SK-N-DZ (cell line): ENCODE data around the gene ING3.

ENCODE experiments used
- DNase-seq: peaks from one replicate; pipeline ENCODE4 v3.0.0-alpha.2; 2015; ENCODE audit warnings: low spot score

ING3 gene

GRCh38 chr7:120989257-120990220 lies 39.0 kb downstream of the ING3 start:
- DNase-seq = no peak

GRCh38 chr7:120990468-120991118 lies 40.0 kb downstream of the ING3 start:
- no peak for DNase-seq

GRCh38 chr7:120991161-120991560 lies 40.6 kb downstream of the ING3 start:
- no peak for DNase-seq

- DNase-seq = no peak
Observed at GRCh38 chr7:120991581-120991980, 41.0 kb downstream of the ING3 start.

GRCh38 chr7:120992272-120992964 lies 41.8 kb downstream of the ING3 start:
- no peak for DNase-seq

- no peak for DNase-seq
Observed at GRCh38 chr7:120992965-120993494, 42.5 kb downstream of the ING3 start.

GRCh38 chr7:120993553-120994191 lies 43.1 kb downstream of the ING3 start:
- DNase-seq = no peak

- DNase-seq = no peak
Observed at GRCh38 chr7:120994512-120995410, 44.2 kb downstream of the ING3 start.

- DNase-seq = no peak
Observed at GRCh38 chr7:120995654-120996053, 45.1 kb downstream of the ING3 start.

- DNase-seq = no peak
Observed at GRCh38 chr7:120996333-120996987, 45.9 kb downstream of the ING3 start.

GRCh38 chr7:120996988-120997345 lies 46.4 kb downstream of the ING3 start:
- DNase-seq = no peak

- DNase-seq = no peak
Observed at GRCh38 chr7:120997882-120998474, 47.4 kb downstream of the ING3 start.

- no peak for DNase-seq
Observed at GRCh38 chr7:120998520-120998919, 47.9 kb downstream of the ING3 start.

GRCh38 chr7:120998996-120999565 lies 48.5 kb downstream of the ING3 start:
- DNase-seq = no peak

- DNase-seq = no peak
Observed at GRCh38 chr7:121000081-121000983, 49.8 kb downstream of the ING3 start.

- DNase-seq = no peak
Observed at GRCh38 chr7:121001234-121001906, 50.8 kb downstream of the ING3 start.

GRCh38 chr7:121002048-121002756 lies 51.6 kb downstream of the ING3 start:
- no peak for DNase-seq
